ENCODE measurements around the gene DDX56.

DDX56 gene

DNA sequence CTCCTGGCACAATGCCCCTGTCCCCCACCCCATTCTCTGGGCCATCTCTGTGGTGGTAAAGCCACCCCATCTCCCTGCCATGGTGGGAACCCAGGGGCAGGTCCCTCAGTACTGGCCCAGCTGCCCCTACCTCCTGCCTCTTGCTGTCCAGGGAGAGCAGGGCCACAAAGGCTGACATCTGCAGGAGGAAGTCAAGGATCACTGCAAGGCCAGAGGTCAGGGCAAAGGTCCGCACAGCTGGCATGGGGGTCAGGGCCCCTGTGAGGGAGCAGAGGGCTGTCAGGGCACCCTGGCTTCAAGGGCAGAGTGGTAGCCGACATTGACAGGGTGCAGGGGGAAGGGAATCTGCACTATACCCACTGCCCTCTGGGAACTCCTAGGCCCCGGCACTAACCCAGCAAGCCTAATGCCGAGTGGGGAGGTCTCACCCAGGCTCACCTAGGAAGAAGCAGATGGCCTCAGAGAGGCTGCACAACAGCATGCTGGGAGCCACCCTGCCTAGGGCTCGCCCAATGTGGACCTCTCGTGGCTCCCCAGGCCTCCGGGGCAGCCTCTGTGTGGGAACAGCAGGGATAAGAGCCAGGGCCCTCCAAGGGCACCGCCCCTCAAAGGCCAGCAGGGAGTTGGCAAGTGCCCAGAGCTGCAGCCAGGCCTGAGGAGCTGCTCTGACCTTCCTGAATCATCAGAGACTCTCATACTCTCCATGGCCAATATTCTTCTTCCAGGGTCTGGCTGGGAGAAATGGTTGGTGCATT lies 40.2 kb downstream of the DDX56 start:
- H3K4me3 ChIP-seq (ENCODE audit: severe bottlenecking), result no peak overlapping the region
- ATAC-seq (ENCODE audit: low read depth), result 0 out of 3 replicates have a peak, but pooled peaks have one; percentile 12
- no peaks in the 10 kb centered on the region for H3K36me3 ChIP-seq (ENCODE audit: low read depth)
- no peaks in the 10 kb centered on the region for H3K4me1 ChIP-seq (ENCODE audit: insufficient read depth, poor library complexity, severe bottlenecking)
- TF ChIP-seq, protein P1, sequence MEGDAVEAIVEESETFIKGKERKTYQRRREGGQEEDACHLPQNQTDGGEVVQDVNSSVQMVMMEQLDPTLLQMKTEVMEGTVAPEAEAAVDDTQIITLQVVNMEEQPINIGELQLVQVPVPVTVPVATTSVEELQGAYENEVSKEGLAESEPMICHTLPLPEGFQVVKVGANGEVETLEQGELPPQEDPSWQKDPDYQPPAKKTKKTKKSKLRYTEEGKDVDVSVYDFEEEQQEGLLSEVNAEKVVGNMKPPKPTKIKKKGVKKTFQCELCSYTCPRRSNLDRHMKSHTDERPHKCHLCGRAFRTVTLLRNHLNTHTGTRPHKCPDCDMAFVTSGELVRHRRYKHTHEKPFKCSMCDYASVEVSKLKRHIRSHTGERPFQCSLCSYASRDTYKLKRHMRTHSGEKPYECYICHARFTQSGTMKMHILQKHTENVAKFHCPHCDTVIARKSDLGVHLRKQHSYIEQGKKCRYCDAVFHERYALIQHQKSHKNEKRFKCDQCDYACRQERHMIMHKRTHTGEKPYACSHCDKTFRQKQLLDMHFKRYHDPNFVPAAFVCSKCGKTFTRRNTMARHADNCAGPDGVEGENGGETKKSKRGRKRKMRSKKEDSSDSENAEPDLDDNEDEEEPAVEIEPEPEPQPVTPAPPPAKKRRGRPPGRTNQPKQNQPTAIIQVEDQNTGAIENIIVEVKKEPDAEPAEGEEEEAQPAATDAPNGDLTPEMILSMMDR (IDR thresholded peaks at IDR 0.05; ENCODE audit: poor library complexity, severe bottlenecking), result no peak
- no peak overlapping the region for H3K27ac ChIP-seq (ENCODE audit: poor library complexity, severe bottlenecking)
- DNase-seq (ENCODE audit: low spot score), result no peak
- no peaks in the 10 kb centered on the region for H3K27me3 ChIP-seq (ENCODE audit: insufficient read depth, poor library complexity, severe bottlenecking)
- no peaks in the 10 kb centered on the region for H3K9me3 ChIP-seq (ENCODE audit: severe bottlenecking)

DNA sequence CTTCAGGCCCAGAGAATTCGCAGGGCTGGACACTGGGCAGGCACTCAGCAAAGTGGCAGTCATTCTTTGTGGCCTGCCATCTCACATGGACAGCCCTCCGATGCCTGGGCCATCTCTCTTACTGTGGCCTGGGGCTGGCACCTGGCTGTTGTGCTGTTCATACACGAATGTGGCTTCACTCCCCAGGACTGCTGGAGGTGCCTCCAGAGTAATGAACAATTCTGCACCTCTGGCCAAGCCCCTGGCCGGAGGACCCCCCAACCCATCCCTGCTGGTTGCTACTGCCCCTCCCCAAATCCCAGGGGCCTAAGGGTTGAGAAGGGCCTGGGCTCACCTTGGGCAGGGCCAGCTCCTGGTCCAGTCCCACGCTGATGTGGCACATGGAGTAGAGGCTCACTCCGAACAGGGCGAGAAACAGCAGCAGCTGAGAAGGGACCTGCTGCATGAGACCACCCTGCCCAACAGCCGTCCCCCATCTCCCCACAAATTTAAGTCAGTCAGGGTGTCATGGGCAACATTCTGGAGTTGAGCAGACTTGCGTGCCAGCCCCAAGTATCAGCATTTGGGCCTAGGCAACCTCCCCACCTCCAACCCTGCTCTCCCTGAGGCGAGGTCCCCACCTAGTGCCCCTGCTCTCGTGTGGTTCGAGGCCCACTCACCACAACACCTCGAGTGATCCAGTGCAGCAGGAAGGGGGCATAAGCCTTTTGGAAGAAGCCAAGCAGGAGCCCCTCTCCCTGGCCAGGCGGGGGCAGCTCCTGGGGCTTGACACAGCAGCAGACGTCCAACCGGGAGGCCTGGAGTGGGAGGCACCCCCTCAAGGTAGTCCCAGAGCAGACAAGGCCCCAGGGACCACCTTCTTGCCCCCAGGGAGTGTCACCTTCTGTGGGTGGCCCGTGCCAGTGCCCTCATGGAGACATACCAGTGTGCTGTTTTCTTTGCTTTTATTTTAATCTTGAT lies 42.0 kb downstream of the DDX56 start:
- no peak for ATAC-seq (ENCODE audit: low read depth)
- H3K27ac ChIP-seq (ENCODE audit: poor library complexity, severe bottlenecking), result no peak overlapping the region
- no peak for DNase-seq (ENCODE audit: low spot score)
- H3K27me3 ChIP-seq (ENCODE audit: insufficient read depth, poor library complexity, severe bottlenecking), result no peaks in the 10 kb centered on the region
- no peaks in the 10 kb centered on the region for H3K4me1 ChIP-seq (ENCODE audit: insufficient read depth, poor library complexity, severe bottlenecking)
- no peaks in the 10 kb centered on the region for H3K9me3 ChIP-seq (ENCODE audit: severe bottlenecking)
- no peak overlapping the region for H3K4me3 ChIP-seq (ENCODE audit: severe bottlenecking)
- TF ChIP-seq, protein P1 (IDR thresholded peaks at IDR 0.05; ENCODE audit: poor library complexity, severe bottlenecking), result no peak
- H3K36me3 ChIP-seq (ENCODE audit: low read depth), result no peaks in the 10 kb centered on the region

DNA sequence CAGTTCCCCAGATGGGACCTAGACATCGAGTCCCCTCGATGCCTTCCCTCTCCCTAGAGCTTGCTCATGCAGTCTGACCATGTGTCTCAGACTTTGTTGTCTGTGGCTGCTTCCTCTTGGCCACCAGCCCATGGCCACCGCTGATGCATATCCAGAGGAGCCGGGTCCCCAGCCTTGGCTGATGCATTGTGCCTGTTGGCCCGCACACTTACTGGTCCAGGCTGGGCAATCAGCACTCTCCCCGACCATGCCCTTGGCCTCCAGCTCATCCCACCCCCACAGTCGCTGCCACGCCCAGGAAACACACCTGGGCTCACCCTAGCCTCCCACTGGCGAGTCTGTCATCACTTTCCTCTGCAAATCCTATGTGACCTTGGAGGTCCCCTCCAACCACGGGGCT lies 42.7 kb downstream of the DDX56 start:
- no peaks in the 10 kb centered on the region for H3K36me3 ChIP-seq (ENCODE audit: low read depth)
- TF ChIP-seq, protein P1 (IDR thresholded peaks at IDR 0.05; ENCODE audit: poor library complexity, severe bottlenecking), result no peak

DNA sequence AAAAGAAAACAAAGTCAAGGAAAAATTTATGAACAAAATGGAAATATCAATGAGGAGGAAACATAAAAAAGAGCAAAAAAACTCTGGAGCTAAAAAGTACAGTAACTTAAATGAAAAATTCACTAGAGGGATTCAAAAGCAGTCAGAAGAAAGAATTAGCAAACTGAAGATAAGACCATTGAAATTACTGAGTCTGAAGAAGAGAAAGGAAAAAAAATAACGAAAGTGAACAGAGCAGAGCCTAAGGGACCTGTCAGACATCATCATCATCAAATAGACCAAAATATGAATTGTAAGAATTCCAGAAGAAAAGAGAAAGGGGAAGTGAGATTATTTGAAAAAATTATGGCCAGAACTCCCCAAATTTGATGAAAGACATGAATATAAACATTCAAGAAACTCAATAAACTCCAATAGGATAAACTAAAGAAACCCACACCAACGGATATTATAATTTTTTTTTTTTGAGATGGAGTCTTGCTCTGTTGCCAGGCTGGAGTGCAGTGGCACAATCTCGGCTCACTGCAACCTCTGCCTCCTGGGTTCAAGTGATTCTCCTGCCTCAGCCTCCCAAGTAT lies 48.8 kb downstream of the DDX56 start:
- DNase-seq (ENCODE audit: low spot score) (no peak), ATAC-seq (ENCODE audit: low read depth) (no peak)
- Histone ChIP-seq H3K4me3 (ENCODE audit: severe bottlenecking) (no peak overlapping the region), H3K27me3 (ENCODE audit: insufficient read depth, poor library complexity, severe bottlenecking) (no peaks in the 10 kb centered on the region), H3K36me3 (ENCODE audit: low read depth) (no peaks in the 10 kb centered on the region), H3K9me3 (ENCODE audit: severe bottlenecking) (no peaks in the 10 kb centered on the region), H3K27ac (ENCODE audit: poor library complexity, severe bottlenecking) (no peak overlapping the region), H3K4me1 (ENCODE audit: insufficient read depth, poor library complexity, severe bottlenecking) (no peaks in the 10 kb centered on the region)
- TF ChIP-seq, protein P1 (IDR thresholded peaks at IDR 0.05; ENCODE audit: poor library complexity, severe bottlenecking), result no peak

More for the DNA sequence above, 42.7 kb downstream of the DDX56 start:
- H3K27ac ChIP-seq (ENCODE audit: poor library complexity, severe bottlenecking), result no peak overlapping the region
- H3K4me1 ChIP-seq (ENCODE audit: insufficient read depth, poor library complexity, severe bottlenecking), result no peaks in the 10 kb centered on the region
- H3K4me3 ChIP-seq (ENCODE audit: severe bottlenecking), result no peak overlapping the region
- no peaks in the 10 kb centered on the region for H3K9me3 ChIP-seq (ENCODE audit: severe bottlenecking)
- DNase-seq (ENCODE audit: low spot score), result no peak
- no peaks in the 10 kb centered on the region for H3K27me3 ChIP-seq (ENCODE audit: insufficient read depth, poor library complexity, severe bottlenecking)
- no peak for ATAC-seq (ENCODE audit: low read depth)

Data from RWPE2 (cell line).